ENCODE measurements around the gene SMIM45.

The SMIM45 gene

GRCh38 chr22:41951898-41952474, at the start of gene SMIM45:
TSS of gene SMIM45 (plus strand) at chr22:41952150.
- POLR2A ChIA-PET = interaction anchor here (1.0 kb wide), 1 partner anchor 255 kb away, joined by 3 read pairs; no protein-coding TSS in a partner anchor
- no peaks in the 10 kb centered on the region for H3K36me3 ChIP-seq (replicated peaks in 1 of 2; ENCODE audit: control insufficient read depth in 1 of 2, insufficient read depth in 2 of 2, low read length in 1 of 2)
- no peaks in the 10 kb centered on the region for H3K9me2 ChIP-seq

More at GRCh38 chr22:41951898-41952474, at the start of gene SMIM45:
- TF ChIP-seq RFX5 (IDR thresholded peaks at IDR 0.05; ENCODE audit: low read length) (peak; percentile 84), EP300 (IDR thresholded peaks at IDR 0.05; ENCODE audit: borderline replicate concordance in 1 of 2, low read depth in 1 of 2, low read length in 1 of 2) (peak in 1 of 2 experiments; percentile 26; a peak in 1 of 4 replicates), MAX (IDR thresholded peaks at IDR 0.05; ENCODE audit: low read depth) (no peak), REST (IDR thresholded peaks at IDR 0.05; ENCODE audit: low read depth, low read length) (no peak), USF1 (IDR thresholded peaks at IDR 0.05; ENCODE audit: borderline replicate concordance, low read depth) (peak; percentile 8; the same call in 1 of the 2 replicates), NFIC (IDR thresholded peaks at IDR 0.05; ENCODE audit: borderline replicate concordance) (no peak), MXI1 (IDR thresholded peaks at IDR 0.05; ENCODE audit: low read depth, low read length) (peak; percentile 97), RXRA (IDR thresholded peaks at IDR 0.05; ENCODE audit: borderline replicate concordance, low read depth) (no peak), GATA2 (CRISPR knock-in tag; IDR thresholded peaks at IDR 0.05) (peak; percentile 89), FOXM1 (IDR thresholded peaks at IDR 0.05; ENCODE audit: low read depth) (no peak), SIN3A (IDR thresholded peaks at IDR 0.05; ENCODE audit: borderline replicate concordance, low read depth, low read length) (no peak), RAD21 (IDR thresholded peaks at IDR 0.05; ENCODE audit: low read length) (peak; percentile 52)
- TF ChIP-seq, protein P1, sequence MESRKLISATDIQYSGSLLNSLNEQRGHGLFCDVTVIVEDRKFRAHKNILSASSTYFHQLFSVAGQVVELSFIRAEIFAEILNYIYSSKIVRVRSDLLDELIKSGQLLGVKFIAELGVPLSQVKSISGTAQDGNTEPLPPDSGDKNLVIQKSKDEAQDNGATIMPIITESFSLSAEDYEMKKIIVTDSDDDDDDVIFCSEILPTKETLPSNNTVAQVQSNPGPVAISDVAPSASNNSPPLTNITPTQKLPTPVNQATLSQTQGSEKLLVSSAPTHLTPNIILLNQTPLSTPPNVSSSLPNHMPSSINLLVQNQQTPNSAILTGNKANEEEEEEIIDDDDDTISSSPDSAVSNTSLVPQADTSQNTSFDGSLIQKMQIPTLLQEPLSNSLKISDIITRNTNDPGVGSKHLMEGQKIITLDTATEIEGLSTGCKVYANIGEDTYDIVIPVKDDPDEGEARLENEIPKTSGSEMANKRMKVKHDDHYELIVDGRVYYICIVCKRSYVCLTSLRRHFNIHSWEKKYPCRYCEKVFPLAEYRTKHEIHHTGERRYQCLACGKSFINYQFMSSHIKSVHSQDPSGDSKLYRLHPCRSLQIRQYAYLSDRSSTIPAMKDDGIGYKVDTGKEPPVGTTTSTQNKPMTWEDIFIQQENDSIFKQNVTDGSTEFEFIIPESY (IDR thresholded peaks at IDR 0.05; ENCODE audit: borderline replicate concordance, low read depth) = no peak
- TF ChIP-seq, protein P2, sequence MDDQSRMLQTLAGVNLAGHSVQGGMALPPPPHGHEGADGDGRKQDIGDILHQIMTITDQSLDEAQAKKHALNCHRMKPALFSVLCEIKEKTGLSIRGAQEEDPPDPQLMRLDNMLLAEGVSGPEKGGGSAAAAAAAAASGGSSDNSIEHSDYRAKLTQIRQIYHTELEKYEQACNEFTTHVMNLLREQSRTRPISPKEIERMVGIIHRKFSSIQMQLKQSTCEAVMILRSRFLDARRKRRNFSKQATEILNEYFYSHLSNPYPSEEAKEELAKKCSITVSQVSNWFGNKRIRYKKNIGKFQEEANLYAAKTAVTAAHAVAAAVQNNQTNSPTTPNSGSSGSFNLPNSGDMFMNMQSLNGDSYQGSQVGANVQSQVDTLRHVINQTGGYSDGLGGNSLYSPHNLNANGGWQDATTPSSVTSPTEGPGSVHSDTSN (IDR thresholded peaks at IDR 0.05) = no peak
- Histone ChIP-seq H2AFZ (ENCODE audit: low read depth) (no peak within 1 kb of the TSS), H3K9ac (no peak within 1 kb of the TSS), H3K4me1 (ENCODE audit: control insufficient read depth in 1 of 2, insufficient read depth in 2 of 2, low read depth in 1 of 2, low read length in 1 of 2) (peaks cover 0 to 21% of the 10 kb centered on the region in 2 experiments; a peak in 1 of 4 replicates), H3F3A (replicated peaks; ENCODE audit: insufficient read depth) (no peaks in the 10 kb centered on the region), H3K9me3 (no peaks in the 10 kb centered on the region), H4K20me1 (ENCODE audit: insufficient read depth) (no peaks in the 10 kb centered on the region), H3K27ac (ENCODE audit: low read depth in 2 of 2, low read length in 1 of 2) (peak within 1 kb of the TSS in 1 of 2 experiments; percentile 76; a peak in 2 of 4 replicates), H3K4me2 (no peak within 1 kb of the TSS), H3K79me2 (ENCODE audit: insufficient read depth) (no peaks in the 10 kb centered on the region), H3K27me3 (ENCODE audit: insufficient read depth) (no peaks in the 10 kb centered on the region), H3K4me3 (ENCODE audit: low read depth in 2 of 2, low read length in 1 of 2) (peak within 1 kb of the TSS in 1 of 2 experiments; percentile 34; a peak in 1 of 4 replicates)
- WGBS (ENCODE audit: low lambda C conversion rate) = 75% methylated on average over 1 of the region's 16 CpGs
- peak; percentile 82 for DNase-seq
- CTCF ChIA-PET = interaction anchor here (0.6 to 2.4 kb wide), 11 partner anchors 11 to 264 kb away, joined by 3 to 10 read pairs (median 5); partner anchors contain the start of gene SEPTIN3

Data from SK-N-SH (cell line).